ENCODE measurements around the gene LHFPL2. TPM values are rescaled to one million over a fixed set of nuclear protein-coding genes. Genes with fewer than 3 reads are reported as not detected.
A peak's percentile ranks its signal among the peaks of the same experiment; 100 is the strongest.

Gene LHFPL2
- total and polyA plus RNA-seq, 3 donors from 2014 or later = 24.8 to 48.6 (median 42.8) TPM

DNA sequence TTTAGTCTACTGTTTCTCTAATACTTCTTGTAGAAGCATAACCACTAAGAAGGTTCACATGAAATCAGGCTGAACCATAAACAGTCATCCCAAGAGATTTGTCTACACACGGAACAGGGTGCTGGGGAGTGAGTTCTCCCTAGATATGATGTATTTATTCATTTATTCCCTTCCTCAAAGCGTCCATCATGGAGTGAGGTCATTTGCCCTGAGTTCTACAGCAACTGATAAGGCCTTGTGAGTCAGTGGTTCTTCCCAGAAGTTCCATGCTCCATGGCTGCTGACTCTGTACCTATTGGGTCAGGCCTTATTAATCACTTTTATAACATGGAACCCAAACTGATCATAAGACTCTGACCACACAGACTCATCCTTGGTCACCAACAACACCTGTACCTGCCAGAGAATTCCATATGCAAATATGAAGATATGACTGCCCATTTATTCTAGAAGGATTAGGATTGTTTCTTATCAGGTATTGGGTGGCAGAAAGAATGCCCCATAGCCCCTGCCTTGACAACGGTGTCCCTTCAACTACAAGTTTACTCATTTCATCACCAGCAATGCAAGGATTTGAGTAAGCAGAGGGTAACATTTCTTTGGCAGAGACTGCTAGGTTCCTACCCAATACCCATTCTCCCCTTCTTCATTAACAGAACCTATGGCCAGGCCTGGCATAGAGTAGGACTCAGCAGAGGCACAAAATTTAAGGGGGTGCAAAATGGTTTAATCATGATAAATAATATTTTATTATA, 118.1 kb downstream of the LHFPL2 start:
- 68 to 77% methylated on average over 3 of the region's 3 CpGs for WGBS, 2 donors
- Histone ChIP-seq H3K27me3 (no peaks in the 10 kb centered on the region), H3K9me3 (no peaks in the 10 kb centered on the region), H3K36me3 (ENCODE audit: low read depth, missing control alignments) (no peaks in the 10 kb centered on the region), H3K4me1 (peaks cover 11% of the 10 kb centered on the region), H3K4me3 (no peak overlapping the region), H3K27ac (no peak overlapping the region)
- DNase-seq = no peak
- intact Hi-C loops (cut with DNase I; ENCODE audit: low total_unique reads) = no loop called here
- TF ChIP-seq, protein P1, sequence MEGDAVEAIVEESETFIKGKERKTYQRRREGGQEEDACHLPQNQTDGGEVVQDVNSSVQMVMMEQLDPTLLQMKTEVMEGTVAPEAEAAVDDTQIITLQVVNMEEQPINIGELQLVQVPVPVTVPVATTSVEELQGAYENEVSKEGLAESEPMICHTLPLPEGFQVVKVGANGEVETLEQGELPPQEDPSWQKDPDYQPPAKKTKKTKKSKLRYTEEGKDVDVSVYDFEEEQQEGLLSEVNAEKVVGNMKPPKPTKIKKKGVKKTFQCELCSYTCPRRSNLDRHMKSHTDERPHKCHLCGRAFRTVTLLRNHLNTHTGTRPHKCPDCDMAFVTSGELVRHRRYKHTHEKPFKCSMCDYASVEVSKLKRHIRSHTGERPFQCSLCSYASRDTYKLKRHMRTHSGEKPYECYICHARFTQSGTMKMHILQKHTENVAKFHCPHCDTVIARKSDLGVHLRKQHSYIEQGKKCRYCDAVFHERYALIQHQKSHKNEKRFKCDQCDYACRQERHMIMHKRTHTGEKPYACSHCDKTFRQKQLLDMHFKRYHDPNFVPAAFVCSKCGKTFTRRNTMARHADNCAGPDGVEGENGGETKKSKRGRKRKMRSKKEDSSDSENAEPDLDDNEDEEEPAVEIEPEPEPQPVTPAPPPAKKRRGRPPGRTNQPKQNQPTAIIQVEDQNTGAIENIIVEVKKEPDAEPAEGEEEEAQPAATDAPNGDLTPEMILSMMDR (IDR thresholded peaks at IDR 0.05) = no peak
- TF ChIP-seq POLR2A (IDR thresholded peaks at IDR 0.05) = no peak

DNA sequence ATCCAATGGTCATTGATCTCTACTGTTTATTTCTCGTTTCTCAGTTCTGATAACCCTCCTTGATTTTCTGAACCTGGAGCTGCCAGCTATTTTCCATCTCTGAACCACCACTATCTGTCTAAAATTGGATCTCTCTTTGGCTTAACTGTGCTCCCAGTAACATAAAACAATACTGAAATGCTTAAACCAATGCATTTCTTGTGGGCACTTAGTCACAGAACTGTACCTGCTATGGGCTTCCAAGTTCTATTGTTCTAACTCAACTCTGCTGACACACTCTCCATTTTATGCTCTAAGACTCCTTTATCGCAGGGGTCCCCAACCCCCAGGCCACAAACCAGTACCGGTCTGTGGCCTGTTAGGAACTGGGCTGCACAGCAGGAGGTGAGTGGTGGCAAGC, 120.6 kb downstream of the LHFPL2 start:
- WGBS, 2 donors = 90 to 91% methylated on average over 3 of the region's 3 CpGs
- intact Hi-C loops (cut with DNase I; ENCODE audit: low total_unique reads) = no loop called here
- Histone ChIP-seq H3K27ac (peak overlapping the region in 1 of 2 donors; percentile 39), H3K4me1 (peaks cover 9% of the 10 kb centered on the region), H3K4me3 (no peak overlapping the region), H3K36me3 (ENCODE audit: low read depth, missing control alignments) (no peaks in the 10 kb centered on the region), H3K9me3 (no peaks in the 10 kb centered on the region), H3K27me3 (no peaks in the 10 kb centered on the region)
- DNase-seq = no peak
- TF ChIP-seq, protein P1 (IDR thresholded peaks at IDR 0.05) = no peak
- no peak for TF ChIP-seq POLR2A (IDR thresholded peaks at IDR 0.05)

DNA sequence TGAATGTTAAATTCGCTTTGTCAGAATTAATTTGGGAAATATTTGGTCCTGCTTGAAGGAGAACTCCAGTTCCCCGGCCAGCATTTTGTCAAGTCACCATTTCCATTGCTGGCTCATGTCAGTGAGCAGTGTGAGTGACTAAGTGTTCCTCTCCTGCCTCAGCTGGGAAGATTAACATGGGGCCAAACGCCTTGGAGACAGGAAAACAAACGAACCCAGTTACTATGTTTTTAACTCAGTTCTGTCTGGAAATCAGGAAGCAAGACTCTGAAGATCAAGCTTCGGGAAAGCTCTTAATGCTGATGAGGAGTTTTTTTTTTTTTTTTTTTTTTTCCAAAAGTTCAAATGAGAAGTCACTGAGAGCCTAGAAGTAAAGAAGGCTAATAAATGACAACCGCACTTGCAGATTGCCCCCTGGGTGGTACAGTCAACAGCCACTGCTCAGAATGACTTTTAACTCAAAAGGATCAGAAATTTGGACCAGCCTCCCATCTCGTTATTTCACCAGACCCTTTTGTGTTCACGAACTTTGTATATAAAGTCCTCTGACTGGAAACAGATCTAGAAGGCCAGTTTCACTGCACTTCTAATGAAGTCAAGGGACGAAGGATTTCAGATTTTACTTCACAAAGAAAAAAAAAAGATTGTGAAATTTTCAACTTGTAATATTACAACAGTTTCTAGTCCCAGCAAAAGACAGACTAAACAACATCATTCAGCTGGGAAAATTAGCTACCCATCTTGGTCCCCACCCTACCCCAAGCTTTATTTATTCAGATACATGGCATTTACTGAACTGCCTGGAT, 121.3 kb downstream of the LHFPL2 start:
- intact Hi-C loops (cut with DNase I; ENCODE audit: low total_unique reads) = no loop called here
- TF ChIP-seq, protein P1 (IDR thresholded peaks at IDR 0.05) = no peak
- TF ChIP-seq POLR2A (IDR thresholded peaks at IDR 0.05) = no peak

DNA sequence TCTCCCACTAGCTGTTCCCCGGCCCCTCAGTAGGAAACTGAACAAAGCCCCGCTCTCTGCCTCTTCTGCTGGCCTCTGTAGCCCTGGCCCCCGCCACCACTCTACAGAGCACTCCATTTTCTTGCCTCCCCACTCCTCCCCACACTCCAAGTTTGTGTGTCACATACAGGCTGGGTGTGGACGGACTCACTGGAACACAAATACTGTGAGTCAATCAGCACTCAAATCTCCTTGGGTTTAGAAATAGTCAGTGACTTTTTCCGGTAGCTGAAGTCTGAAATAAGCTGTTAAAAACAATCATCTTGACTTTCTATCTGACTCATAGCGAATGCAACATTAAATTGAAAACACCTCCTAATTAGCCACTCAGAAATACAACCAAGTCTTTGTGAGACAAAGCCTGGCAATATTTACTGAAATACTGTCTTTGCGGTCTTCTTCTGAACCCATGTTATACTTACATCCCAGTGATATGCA, 122.5 kb downstream of the LHFPL2 start:
- Histone ChIP-seq H3K36me3 (ENCODE audit: low read depth, missing control alignments) (no peaks in the 10 kb centered on the region), H3K4me3 (no peak overlapping the region), H3K27ac (no peak overlapping the region), H3K9me3 (no peaks in the 10 kb centered on the region), H3K4me1 (peaks cover 14% of the 10 kb centered on the region), H3K27me3 (no peaks in the 10 kb centered on the region)
- intact Hi-C loops (cut with DNase I; ENCODE audit: low total_unique reads) = no loop called here
- WGBS, 2 donors = 94% methylated on average over 7 of the region's 7 CpGs
- no peak for TF ChIP-seq POLR2A (IDR thresholded peaks at IDR 0.05)
- TF ChIP-seq, protein P1 (IDR thresholded peaks at IDR 0.05) = no peak
- no peak for DNase-seq

More for the DNA sequence above, 121.3 kb downstream of the LHFPL2 start:
- 45 to 53% methylated on average over 9 of the region's 9 CpGs for WGBS, 2 donors
- Histone ChIP-seq H3K9me3 (no peaks in the 10 kb centered on the region), H3K4me3 (no peak overlapping the region), H3K36me3 (ENCODE audit: low read depth, missing control alignments) (no peaks in the 10 kb centered on the region), H3K27ac (peak overlapping the region in 1 of 2 donors; percentile 39), H3K4me1 (peaks cover 14% of the 10 kb centered on the region), H3K27me3 (no peaks in the 10 kb centered on the region)
- peak; percentile 52 for DNase-seq

Measured in testis (tissue), 3 donors.